GM19397 (cell line): ENCODE measurements around the gene PIWIL1.

Experiments
- ATAC-seq: cut with Tn5 transposase; IDR thresholded peaks from one replicate; pipeline ENCODE4 v1.9.1; 2021; ENCODE audit warnings: mild to moderate bottlenecking, moderate library complexity; ENCODE audit not compliant: unreplicated experiment

PIWIL1 gene

GRCh38 chr12:130337488-130338303 is at the start of gene PIWIL1:
TSS of gene PIWIL1 (plus strand) at chr12:130337887. CDS start at chr12:130342592, 4,705 bp downstream.
- ATAC-seq = no peak

GRCh38 chr12:130288206-130288605 is 49.5 kb upstream of the PIWIL1 start:
- no peak for ATAC-seq

GRCh38 chr12:130288691-130289090 is 49.0 kb upstream of the PIWIL1 start:
- no peak for ATAC-seq

- ATAC-seq = no peak
These were observed 47.6 kb upstream of the PIWIL1 start for GRCh38 chr12:130290114-130290513.

- no peak for ATAC-seq
These were observed 39.2 kb upstream of the PIWIL1 start for GRCh38 chr12:130298322-130299021.

- no peak for ATAC-seq
These were observed 38.1 kb upstream of the PIWIL1 start for GRCh38 chr12:130299574-130299973.

- no peak for ATAC-seq
These were observed 37.6 kb upstream of the PIWIL1 start for GRCh38 chr12:130300090-130300489.

- ATAC-seq = no peak
These were observed 36.8 kb upstream of the PIWIL1 start for GRCh38 chr12:130300737-130301535.

GRCh38 chr12:130301559-130301958 is 36.1 kb upstream of the PIWIL1 start:
- ATAC-seq = no peak

GRCh38 chr12:130303781-130304180 is 33.9 kb upstream of the PIWIL1 start:
- no peak for ATAC-seq

GRCh38 chr12:130307859-130308258 is 29.8 kb upstream of the PIWIL1 start:
- ATAC-seq = no peak

- ATAC-seq = no peak
These were observed 29.3 kb upstream of the PIWIL1 start for GRCh38 chr12:130308393-130308792.

- no peak for ATAC-seq
These were observed 21.4 kb upstream of the PIWIL1 start for GRCh38 chr12:130316251-130316650.

GRCh38 chr12:130320536-130320935 is 17.2 kb upstream of the PIWIL1 start:
- no peak for ATAC-seq

GRCh38 chr12:130322263-130322662 is 15.4 kb upstream of the PIWIL1 start:
- ATAC-seq = no peak

- no peak for ATAC-seq
These were observed 7.0 kb upstream of the PIWIL1 start for GRCh38 chr12:130330685-130331084.

GRCh38 chr12:130331146-130331545 is 6.5 kb upstream of the PIWIL1 start:
- ATAC-seq = no peak

GRCh38 chr12:130333341-130333740 is 4.3 kb upstream of the PIWIL1 start:
- ATAC-seq = no peak

GRCh38 chr12:130334399-130334798 is 3.3 kb upstream of the PIWIL1 start:
- no peak for ATAC-seq

GRCh38 chr12:130334937-130335336 is 2.8 kb upstream of the PIWIL1 start:
- no peak for ATAC-seq
